HuH-7 (cell line): ENCODE results near the gene STAT4.

ENCODE experiments used
- DNase-seq: peaks from one replicate; pipeline ENCODE4 v3.0.0; 2011; ENCODE audit warnings: low spot score

Gene STAT4

DNA sequence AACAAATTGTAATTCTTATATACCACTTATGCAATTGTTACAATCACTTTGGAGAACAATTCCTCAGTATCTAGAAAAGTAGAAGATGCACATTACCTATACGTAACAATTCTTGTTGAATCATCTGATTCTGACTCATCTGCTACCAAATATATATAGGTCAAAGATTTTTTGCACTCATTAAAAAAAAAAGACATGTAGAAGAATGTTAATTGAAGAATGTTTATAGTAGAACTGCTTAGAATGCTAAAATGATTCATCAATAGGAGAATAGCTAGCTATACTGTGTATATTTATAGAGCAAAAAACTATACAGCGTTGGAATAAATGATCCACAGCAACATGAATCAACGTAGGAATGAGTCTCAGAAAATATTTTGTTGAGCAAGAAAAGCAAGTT is 107.4 kb downstream of the STAT4 start:
- DNase-seq, result no peak

DNA sequence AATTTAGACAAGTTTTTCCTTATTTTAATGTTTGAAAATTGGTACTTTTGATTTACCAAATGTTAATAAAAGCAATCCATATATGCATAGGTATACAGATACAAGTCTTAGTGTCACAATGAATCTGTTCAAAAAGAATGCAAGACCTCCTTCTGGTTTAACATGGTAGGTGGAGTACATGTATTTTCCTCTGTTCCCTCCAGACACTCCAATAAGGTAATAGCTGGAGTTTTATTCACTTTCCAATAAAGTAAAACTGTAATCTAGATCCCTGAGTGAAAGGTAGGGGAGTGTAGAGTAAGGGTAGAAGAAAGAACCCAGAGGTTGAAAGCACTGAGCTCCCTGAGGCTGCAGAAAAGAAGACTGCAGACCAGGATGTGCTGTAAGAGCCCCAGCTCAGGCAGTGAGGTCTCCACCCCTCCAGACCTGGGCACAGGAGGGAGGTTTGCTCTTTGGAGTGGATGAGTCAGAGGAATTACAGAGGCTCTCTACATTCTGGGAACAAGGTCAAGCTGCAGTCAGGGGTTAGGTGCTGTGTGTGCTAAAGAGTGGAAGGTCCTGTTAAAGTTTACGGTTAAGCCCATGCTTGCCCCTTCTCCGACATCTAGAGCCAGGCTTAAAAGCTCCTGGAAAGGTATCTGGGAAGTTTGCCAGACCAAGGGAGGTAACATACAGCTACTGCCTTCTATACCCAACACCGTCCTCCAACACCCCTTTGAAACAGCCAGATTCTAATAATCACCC is 109.2 kb downstream of the STAT4 start:
- DNase-seq, result peak; percentile 41

DNA sequence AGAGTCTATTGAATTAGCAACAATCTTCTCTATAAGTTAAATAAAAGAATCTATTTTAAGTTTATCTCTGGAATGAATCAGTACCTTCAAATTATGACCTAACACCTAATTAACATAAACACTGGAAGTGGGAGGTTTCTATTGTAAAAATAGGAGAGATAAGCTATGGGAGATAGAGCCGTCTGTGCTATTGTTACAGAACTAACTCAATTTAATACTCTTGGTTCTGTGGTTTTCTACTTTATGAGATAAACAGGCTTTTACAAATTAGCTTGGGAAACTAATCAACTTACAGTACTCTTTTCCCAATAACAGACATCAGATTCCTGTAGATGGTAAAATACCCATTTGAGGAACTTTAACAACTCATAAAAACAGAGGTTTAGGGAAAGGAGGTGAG is 111.2 kb downstream of the STAT4 start:
- no peak for DNase-seq

DNA sequence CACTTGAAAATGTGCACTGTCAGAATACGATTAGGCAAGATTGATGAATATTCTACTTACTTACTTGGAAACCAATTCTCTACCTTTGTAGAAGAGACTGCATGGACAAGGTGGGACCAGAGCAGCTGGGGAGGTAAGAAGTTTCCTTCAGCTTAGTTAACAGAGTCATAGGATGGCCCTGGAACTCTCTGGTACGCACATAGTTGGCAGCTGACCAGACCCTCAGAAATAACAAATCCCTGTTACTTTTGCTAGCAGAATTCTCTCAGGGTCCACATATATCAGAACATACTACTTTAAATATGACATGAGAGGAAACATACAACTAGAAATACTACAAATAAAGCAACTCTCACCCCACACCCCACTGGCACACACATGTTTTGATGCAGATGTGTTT is 112.1 kb downstream of the STAT4 start:
- no peak for DNase-seq

DNA sequence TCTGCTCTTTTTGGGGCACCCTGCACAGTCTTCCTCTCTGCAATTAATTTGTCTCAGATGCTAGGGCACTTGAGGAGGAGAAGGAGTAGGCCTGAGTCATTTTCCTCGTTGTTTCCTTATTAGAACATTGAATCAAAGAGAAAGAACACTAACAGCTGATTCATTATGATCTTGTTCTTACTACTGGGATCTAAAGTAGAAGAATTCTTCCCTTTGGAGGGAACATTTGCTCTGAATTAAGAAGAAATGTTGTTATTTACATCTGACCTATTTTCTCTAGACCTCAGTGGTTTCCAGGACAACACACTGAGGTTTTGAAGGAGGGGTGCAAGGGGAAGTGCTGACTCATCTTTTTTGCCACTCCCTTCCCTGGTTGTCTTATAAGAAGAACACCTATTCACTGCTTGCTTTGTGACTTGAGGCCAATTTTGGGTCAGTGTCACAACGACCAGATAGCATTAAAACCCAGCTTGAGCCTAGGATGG is 112.5 kb downstream of the STAT4 start:
- DNase-seq, result no peak

DNA sequence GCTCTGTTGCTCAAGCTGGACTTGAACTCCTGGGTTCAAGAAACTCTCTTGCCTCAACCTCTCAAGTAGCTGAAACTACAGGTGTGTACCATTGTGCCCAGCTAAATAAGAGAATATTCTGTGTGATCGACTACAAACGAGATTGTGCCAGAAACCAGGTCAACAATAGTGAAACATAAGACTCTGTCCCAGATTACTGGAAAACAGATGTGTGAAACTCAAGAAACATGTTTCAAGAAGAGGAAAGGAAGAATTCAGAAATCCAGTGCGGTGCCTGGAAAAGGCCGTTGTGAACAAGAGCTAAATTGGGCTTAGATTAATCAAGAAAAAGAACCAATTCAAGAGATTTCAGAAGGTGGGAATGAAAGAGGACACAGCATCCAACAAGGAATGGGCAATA is 113.4 kb downstream of the STAT4 start:
- no peak for DNase-seq

DNA sequence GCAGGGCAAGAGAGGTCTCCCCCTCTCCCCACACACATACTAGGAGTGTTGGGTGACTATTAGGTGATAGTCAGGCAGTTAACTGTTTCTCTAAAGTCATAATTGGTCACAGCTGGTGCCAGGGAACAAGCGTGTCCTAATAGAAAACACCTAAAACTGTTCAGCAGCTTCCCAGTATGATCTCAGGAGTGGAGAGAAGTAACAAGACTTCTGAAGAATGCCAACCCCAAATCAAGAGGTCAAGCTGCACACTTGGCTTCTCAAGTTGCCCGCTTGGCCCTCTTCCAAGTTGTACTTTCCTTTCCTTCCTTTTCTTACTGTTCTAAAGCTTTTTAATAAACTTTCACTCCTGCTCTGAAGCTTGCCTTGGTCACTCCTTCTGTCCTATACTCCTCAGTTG is 114.4 kb downstream of the STAT4 start:
- DNase-seq, result no peak

DNA sequence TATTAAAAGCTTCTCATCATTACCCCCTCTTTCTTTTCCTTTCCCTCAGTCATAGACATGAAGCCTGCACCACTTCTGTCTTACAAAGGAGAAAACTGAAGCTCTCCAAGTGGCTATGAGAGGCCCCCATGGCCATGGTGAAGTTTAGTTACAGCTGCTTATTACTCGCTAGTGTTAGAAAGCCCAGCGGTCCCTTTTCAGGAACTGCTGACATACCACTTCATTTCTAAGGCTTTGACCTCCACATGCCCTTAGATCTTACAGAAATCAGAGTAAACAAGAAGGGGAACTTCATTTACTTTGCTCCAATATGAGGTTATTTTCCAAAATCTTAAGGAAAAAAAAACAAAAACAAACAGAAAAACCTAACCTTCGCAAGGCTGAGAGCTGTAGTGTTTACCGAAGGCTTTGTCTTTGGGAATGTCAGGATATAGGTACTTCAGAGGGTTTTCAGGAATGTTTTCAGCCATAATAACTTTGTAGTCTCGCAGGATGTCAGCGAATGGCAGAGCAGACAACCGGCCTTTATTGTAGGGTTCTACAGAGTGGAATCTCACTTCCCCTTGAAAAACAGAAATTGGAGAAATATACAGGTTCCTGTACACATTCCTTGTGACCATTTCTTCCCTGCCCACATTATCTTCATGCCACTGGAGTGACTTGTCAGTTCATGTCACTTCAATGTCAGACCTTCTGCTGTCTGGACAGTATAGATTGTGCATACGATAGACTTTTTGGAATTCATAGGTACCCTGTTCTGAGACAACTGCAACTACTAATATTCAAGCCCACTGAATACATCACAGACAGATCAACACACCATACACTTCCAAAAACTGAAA is 118.0 kb downstream of the STAT4 start:
- DNase-seq, result no peak

DNA sequence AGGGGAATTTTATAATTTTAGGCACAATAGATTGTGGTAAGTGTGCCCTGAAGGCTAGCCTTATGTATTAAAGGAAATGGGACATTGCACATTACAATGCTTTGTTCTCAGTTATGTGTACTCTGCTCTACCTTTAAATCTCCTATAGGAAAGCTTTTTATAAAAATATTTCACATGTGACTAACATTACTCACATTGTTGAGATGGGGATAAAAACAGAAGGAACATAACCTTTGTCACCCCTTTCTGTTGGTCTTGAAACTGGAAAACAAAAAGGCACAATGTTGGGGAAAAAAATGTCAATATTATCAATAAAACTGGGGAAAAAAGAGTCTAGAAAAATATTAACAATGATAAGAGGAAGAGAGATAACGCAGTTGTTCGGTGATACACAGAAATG is 119.5 kb downstream of the STAT4 start:
- no peak for DNase-seq

DNA sequence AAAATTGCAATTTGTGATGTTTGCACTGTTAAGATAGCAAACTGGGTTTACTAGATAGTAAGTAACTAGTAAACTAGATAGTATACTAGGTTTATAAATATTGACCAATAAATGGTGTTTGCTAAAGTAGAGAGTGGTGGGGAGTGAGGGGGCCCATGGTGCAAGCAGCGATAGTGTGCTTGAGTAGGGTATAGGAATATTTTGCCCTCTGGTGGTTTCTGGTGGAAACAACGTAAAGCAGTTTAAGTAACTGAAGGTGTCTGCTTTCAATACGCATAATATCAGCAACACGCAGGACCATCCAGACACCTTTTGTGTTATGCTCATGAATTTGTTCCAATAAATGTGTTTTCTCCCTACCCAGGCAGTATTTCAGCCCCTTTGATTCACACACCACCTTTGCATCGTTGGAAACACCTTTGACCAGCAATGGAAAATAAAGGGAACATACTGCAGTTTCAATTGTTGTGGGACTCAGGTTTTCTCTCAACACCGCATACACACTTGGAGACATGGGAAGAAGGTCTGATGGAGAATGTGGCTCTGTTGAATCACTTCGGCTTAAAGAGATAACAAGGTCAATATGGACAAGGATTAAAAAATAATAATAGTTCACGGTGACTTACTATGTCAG is 120.2 kb downstream of the STAT4 start:
- DNase-seq, result peak; percentile 34

DNA sequence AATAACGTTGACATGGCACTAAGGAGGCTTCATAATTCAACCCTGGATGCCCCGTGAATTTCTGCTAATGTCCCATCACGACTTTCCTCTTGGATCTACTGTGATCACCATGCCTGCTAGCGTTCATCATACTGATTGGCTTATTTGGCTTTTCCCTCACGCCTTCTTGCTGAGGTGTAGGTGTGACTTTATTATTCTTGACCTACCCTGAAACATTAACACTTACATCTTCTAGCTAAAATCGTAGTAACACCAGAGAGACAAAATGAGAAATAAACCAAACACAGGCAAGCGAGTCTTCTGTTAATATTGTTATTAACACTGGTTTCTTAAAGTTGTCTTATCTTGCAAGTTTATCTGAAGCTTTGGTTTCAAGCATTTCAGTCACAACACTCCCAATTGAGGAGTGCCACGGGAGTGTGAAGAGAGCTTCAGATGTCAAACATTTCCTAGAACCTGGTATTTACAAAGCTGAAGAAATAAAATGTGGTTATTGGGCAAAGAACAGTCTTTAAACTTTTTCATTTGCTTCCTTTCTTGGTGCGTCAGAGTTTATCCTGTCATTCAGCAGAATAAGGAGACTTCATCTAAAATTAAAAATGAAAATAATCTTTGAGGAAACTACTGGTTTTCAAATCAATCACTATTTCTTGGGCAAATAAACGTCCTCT is 121.4 kb downstream of the STAT4 start:
- no peak for DNase-seq

DNA sequence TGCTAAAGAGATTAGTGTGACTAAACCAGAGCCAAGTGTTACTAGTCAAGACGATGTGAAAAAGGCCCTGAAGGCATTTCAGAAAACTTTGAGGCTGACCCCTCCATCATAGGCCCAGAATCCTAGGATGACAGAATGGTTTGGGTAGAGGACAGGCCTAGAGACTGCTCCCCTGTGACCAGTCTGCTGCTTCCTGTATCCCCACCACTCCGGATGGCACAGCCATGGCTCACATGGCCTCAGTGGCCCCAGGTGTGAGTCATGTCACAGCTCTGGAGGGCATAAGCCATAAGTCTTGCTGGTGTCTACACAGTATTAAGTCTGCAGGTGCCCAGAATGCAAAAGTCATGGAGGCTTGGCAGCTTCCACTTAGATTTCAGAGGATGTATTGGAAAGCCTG is 124.4 kb downstream of the STAT4 start:
- no peak for DNase-seq

DNA sequence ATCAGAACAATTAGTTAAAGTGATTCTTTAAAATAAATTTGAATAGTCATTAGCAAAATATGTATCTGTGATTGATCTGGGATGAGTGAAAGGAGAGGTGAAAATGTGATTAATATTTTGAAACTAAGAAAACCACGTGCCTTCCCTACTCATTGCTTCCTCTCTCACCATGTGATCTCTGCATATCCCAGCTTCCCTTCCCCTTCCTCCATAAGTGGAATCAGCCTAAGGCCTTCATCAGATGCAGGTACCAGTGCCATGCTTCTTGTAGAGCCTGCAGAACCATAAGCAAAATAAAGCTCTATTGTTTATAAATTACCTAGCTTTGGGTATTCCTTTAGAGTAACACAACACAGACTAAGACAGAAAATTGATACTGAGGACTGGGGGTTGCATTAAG is 125.7 kb downstream of the STAT4 start:
- DNase-seq, result no peak

DNA sequence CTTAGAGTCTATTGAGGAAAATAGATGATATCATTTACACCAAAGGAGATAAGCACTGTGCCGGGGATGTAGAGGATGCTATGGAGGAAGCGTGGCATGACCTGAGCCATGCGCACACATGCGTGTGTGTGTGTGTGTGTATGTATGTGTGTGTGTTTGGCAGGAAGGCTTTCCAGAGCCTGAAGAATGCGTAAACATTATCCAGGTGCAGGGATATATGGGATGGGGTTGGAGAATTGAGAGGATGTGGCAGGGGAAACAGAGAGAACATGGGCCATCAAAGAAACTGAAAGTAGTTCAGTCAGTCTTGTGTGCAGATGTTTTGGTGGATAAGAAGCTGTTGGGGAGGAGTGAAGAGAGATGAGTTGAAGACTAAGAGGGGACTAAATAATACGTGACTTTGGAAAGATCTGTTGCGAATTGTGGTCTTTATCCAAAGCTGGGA is 127.5 kb downstream of the STAT4 start:
- DNase-seq, result no peak

DNA sequence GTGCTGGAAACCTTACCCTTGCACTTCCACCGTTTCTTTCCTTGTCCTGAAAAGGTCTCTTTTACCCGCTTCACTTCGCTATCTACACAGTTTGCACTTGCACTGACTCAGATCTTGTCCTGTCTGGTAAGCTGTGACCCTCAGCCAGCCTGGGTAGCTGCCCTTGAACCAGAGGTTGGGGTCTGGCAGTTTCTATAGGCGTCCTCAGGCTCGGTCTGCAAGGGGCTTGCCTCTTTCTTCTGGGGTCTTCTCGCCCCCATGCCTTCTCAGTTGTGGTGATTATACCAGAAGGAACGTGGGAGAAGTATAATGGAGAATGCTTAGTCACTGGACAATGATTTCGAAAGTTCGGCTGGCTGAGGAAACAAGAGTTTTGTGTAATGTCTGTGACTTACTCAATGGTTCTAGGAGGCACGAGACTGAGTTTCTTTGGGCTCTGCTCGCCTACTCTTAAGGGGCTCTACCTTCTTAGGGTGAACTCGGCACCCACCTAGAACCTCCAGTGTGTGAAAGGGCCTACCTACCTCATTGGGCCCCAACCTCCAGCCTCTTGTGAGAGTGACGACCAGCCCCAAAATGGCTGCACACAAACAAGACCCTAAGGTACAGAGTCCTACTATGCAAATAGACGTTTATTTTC is 129.9 kb downstream of the STAT4 start:
- DNase-seq, result peak; percentile 23

DNA sequence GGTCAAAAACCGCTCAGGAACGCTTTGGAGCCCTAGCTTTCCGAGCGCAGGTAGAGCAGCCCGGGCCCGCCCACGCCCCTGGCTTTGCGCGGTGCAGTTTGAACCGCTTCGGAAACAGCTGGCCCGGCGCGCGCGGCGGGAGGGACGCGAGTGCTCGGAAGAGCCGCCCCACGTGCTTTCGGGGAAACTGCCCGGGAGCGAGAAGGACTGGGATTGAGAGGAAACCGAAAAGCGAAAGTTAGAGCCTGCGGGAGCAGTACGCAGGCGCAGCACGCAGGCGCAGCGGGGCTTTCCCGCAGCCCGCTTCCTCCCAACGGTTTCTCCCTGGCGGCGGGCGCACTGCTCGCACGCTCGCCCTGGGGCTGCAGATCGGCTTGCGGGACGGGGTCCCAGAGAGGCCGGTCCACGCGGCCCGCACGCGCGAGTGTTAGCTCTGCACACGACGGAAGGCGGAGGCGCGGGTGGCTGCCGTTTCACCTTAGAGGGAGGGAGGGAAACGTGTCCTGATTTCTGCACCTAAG is 130.5 kb downstream of the STAT4 start:
- peak; percentile 97 for DNase-seq

DNA sequence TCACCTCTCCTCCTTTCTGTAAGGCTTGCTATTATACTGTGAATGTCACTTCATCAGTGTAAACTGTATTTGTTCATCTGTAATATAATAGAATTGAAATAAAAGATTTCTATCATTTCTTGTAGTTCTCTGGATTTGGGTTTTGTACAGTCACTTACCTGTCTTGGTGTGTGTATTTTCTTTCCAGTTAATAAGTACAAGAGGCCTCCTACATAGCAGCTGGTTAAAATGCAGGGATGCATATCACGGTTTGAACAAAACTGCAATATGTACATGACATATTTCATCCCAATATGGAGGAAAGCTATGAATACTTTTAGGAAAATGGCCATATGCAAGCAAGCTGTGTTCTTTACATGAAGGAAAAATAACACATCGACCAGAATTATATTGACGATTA is 131.4 kb downstream of the STAT4 start:
- no peak for DNase-seq

DNA sequence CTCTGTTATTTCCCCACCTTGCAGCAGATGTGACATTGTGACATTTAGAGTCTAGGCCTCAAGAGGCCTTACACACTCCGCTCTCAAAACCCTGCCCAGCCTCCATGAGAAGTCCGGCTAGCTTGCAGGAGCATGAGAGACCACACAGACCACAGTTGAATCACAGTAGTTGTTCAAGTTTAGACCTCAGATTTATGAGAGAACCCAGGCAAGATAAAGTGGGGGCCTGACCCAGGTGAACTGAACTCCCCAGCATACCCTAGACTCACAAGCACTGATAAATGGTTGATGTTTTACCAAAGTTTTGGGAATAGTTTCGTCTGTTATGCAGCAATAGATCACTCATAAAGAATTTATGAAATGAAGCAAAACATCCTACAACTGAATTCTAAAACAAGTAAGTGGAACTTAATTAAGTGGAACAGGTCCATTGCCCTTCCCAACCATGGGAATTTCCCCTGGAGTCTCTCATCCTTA is 132.1 kb downstream of the STAT4 start:
- DNase-seq, result no peak

DNA sequence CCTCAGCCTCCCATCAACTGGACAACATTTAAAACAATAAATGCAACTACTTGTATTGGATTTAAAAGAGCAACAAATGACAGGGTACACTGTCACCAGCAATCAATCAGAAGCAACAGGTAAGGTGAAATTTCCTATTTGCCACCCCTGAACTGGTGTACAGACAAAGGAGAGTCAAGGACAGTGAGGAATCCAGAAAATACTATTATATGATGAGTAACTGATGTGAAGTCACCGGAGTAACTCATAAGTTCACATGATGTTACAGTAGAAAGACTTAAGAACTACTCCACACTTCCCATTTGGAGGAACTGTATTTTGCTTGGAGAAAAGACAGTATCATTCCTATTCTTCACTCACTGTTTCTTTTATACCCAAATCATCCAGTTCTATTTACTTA is 132.7 kb downstream of the STAT4 start:
- DNase-seq, result no peak

DNA sequence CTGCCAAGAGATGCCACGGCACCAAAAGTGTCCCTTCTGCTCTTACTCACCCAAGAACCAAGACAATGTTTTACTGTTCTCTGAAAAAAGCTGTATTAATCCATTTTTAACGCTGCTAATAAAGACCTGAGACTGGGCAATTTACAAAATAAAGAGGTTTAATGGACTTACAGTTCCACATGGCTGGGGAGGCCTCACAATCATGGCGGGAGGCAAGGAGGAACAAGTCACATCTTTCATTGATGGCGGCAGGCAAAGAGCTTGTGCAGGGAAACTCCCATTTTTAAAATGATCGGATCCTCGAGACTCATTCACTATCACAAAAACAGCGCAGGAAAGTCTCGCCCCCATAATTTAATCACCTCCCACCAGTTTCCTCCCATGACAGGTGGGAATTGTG is 135.0 kb downstream of the STAT4 start:
- DNase-seq, result no peak

DNA sequence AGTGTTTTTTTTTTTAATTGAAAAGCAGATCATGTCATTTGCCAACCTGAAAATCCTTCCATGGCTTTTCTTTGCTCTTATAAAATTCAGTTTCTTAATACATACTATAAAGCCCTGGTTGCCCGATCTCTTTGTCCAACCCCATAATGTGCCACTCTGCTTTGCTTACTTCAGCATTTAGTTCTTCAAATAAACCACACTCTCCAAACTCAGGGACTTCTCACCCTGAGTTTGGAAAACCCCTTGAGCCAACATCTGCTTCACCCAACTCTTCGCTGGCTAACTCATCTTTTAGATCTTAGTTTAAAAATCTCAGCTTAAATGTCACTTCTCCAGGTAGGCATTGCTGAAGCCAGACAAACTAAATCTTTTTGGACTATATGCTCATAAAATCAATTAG is 135.6 kb downstream of the STAT4 start:
- no peak for DNase-seq

DNA sequence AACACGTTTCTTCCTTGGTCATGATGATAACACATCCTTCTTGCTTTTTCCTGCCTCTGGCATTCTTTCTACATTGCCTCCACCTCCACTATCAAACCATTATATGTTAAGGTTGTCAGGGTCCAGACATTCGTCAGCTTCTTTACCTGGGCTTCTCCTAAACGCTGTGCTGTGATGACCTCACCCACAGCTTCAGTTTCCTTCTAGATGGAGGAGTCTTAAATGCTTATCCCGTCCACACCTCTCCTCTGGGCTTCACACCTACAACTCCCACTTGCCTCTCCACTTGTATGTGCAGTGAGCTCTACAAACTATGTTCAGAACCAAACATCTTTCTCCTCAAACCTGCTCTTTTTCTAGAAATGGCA is 136.2 kb downstream of the STAT4 start:
- no peak for DNase-seq
